Gastroesophageal sphincter (tissue), 3 donors: Measurements from ENCODE around the gene C1orf226.
"Not testable (repeated sequence)": the region's sequence is repeated elsewhere in the genome, so short reads cannot be mapped to it uniquely, and the experiment has no call there.

Source experiments
- EP300 ChIP-seq: sonication (generic); formaldehyde crosslinking; IDR thresholded peaks from one replicate; pipeline ENCODE4 v1.6.1; 2017; ENCODE audit warnings: antibody characterized with exemption, mild to moderate bottlenecking
- POLR2A ChIP-seq, 2 donors: fragments of 450-650 bp; IDR thresholded peaks; one replicate each; pipeline ENCODE4 v1.6.1; 2017; ENCODE audit warnings: antibody characterized with exemption in 2 of 2, mild to moderate bottlenecking in 2 of 2, moderate library complexity in 1 of 2
- TF ChIP-seq, protein P1 (sequence below), 4 experiments: fragments of 200-600 bp in 2 of 4; fragments of 450-650 bp in 2 of 4; sonication (generic) in 1 of 4; IDR thresholded peaks; one replicate each; pipeline ENCODE4 v1.5.1; 2017 to 2019; ENCODE audit warnings: antibody characterized with exemption in 4 of 4, mild to moderate bottlenecking in 2 of 4, moderate library complexity in 2 of 4

DNA sequence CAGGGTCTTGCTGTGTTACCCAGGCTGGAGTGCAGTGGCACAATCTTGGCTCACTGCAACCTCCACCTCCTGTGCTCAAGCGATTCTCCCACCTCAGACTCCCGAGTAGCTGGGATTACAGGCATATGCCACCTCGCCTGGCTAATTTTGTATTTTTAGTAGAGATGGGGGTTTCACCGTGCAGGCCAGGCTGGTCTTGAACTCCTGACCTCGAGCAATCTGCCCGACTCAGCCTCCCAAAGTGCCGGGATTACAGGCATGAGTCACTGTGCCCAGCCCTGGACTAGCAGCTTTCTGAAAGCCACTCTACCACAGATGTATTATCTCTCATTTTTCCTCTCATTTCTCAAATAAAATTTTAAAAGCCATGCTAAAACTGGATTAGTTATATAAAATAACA lies 37.1 kb downstream of the C1orf226 start:
- TF ChIP-seq, protein P1, sequence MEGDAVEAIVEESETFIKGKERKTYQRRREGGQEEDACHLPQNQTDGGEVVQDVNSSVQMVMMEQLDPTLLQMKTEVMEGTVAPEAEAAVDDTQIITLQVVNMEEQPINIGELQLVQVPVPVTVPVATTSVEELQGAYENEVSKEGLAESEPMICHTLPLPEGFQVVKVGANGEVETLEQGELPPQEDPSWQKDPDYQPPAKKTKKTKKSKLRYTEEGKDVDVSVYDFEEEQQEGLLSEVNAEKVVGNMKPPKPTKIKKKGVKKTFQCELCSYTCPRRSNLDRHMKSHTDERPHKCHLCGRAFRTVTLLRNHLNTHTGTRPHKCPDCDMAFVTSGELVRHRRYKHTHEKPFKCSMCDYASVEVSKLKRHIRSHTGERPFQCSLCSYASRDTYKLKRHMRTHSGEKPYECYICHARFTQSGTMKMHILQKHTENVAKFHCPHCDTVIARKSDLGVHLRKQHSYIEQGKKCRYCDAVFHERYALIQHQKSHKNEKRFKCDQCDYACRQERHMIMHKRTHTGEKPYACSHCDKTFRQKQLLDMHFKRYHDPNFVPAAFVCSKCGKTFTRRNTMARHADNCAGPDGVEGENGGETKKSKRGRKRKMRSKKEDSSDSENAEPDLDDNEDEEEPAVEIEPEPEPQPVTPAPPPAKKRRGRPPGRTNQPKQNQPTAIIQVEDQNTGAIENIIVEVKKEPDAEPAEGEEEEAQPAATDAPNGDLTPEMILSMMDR (IDR thresholded peaks at IDR 0.05) = not testable (repeated sequence)
- TF ChIP-seq EP300; POLR2A (IDR thresholded peaks at IDR 0.05): not testable (repeated sequence)
